ENCODE results near the gene FMN1. TPM values are rescaled to one million over a fixed set of nuclear protein-coding genes. Genes with fewer than 3 reads are reported as not detected.

The FMN1 gene
- total and polyA plus RNA-seq, 2 of the 8 experiments (the other 6 are each of a cell fraction or from before 2014, with no cell fraction given), result 0.27 to 3.7 TPM

DNA sequence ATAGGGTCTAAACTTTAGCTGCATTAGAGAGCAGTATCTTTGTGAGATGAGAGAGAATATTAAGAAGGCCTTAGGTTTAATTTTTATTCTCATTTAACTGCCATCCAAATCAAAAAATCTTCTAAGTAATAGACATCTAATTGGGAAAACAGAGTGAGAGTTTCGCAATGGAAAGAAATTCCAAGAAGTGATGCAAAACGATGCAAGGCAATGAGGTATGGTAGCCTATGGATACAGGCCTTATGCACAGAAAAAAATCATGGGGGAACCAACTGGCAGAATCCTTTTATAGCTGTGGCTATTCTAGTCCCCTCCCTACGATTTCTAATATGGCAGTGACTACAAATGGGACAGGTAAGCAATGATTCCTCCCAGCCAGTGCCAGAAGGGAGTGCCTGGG, 250.8 kb downstream of the FMN1 start:
- Histone ChIP-seq H2BK5ac (ENCODE audit: low read depth, low read length) (no peak overlapping the region), H3K4me2 (ENCODE audit: insufficient read depth in 1 of 2, low read depth in 2 of 2, low read length in 2 of 2) (no peak overlapping the region), H3K4me1 (replicated peaks in 1 of 4; ENCODE audit: control insufficient read depth in 3 of 4, insufficient read depth in 4 of 4, low read length in 3 of 4) (no peaks in the 10 kb centered on the region), H4K8ac (ENCODE audit: extremely low read depth, insufficient read depth, low read length) (no peak overlapping the region), H3K4ac (replicated peaks; ENCODE audit: insufficient read length, low read depth, low read length) (no peak overlapping the region), H3K27ac (ENCODE audit: low read depth, low read length) (no peak overlapping the region), H3K23me2 (ENCODE audit: low read depth, low read length) (no peaks in the 10 kb centered on the region), H3K23ac (ENCODE audit: insufficient read length) (no peak overlapping the region), H2AFZ (ENCODE audit: low read length) (no peak overlapping the region), H3K9ac (replicated peaks in 1 of 4; ENCODE audit: extremely low read depth in 1 of 4, low read depth in 3 of 4, low read length in 3 of 4) (no peak overlapping the region), H2BK120ac (replicated peaks; ENCODE audit: low read depth, low read length) (no peak overlapping the region), H3K18ac (ENCODE audit: extremely low read depth, low read length) (no peak overlapping the region), H2BK20ac (ENCODE audit: low read length) (no peak overlapping the region), H2BK12ac (ENCODE audit: low read depth, low read length) (no peak overlapping the region), H2AK5ac (ENCODE audit: low read depth, low read length) (no peak overlapping the region), H3K9me3 (ENCODE audit: insufficient read depth in 2 of 2, low read depth in 1 of 2, low read length in 1 of 2) (no peaks in the 10 kb centered on the region), H3K79me2 (ENCODE audit: control insufficient read depth in 1 of 2, insufficient read depth in 2 of 2, low read length in 2 of 2) (no peaks in the 10 kb centered on the region), H3K27me3 (replicated peaks in 1 of 4; ENCODE audit: control insufficient read depth in 3 of 4, extremely low read depth in 1 of 4, insufficient read depth in 3 of 4, low read length in 3 of 4) (no peaks in the 10 kb centered on the region), H3K56ac (replicated peaks; ENCODE audit: insufficient read length, low read depth, low read length) (no peak overlapping the region), H2BK15ac (ENCODE audit: low read length) (no peak overlapping the region), H3K14ac (ENCODE audit: insufficient read length) (no peak overlapping the region), H3K79me1 (ENCODE audit: low read depth, low read length) (no peaks in the 10 kb centered on the region), H4K91ac (replicated peaks; ENCODE audit: insufficient read length, low read length) (no peak overlapping the region), H3K36me3 (ENCODE audit: control insufficient read depth in 2 of 4, insufficient read depth in 4 of 4, low read length in 3 of 4) (no peaks in the 10 kb centered on the region), H4K20me1 (replicated peaks in 1 of 2; ENCODE audit: control insufficient read depth in 1 of 2, insufficient read depth in 2 of 2, low read length in 2 of 2) (no peaks in the 10 kb centered on the region), H4K5ac (ENCODE audit: insufficient read length, low read depth, low read length) (no peak overlapping the region), H3K4me3 (ENCODE audit: extremely low read depth in 1 of 4, insufficient read depth in 2 of 4, low read depth in 3 of 4, low read length in 4 of 4) (no peak overlapping the region)
- WGBS, 2 experiments (ENCODE audit: extremely low coverage in 1 of 2, insufficient coverage in 1 of 2, insufficient read length in 1 of 2, insufficient replicate concordance in 2 of 2, low coverage in 1 of 2, low lambda C conversion rate in 2 of 2, missing lambda C conversion rate in 1 of 2), result 87% methylated on average over 3 of the region's 3 CpGs; no CpG with 5 or more reads in 1 of the 2 experiments
- FAIRE-seq (no peak), DNase-seq (ENCODE audit: low read depth in 1 of 2, low spot score in 2 of 2) (no peak)
- ChIA-PET POLR2A (ENCODE audit: partially characterized antibody) (no interaction called here), CTCF (ENCODE audit: partially characterized antibody) (interaction anchor here (0.7 to 4.3 kb wide), 4 partner anchors 8 to 52 kb away, joined by 3 to 24 read pairs (median 4); no protein-coding TSS in a partner anchor)
- TF ChIP-seq BACH1 (IDR thresholded peaks at IDR 0.05; ENCODE audit: low read length), result no peak
- no peak for TF ChIP-seq BRCA1 (IDR thresholded peaks at IDR 0.05; ENCODE audit: low read depth, low read length)
- TF ChIP-seq EZH2 (IDR thresholded peaks at IDR 0.05; ENCODE audit: low read depth, low read length, severe bottlenecking), result no peak
- TF ChIP-seq TBP (IDR thresholded peaks at IDR 0.05; ENCODE audit: low read depth, low read length), result no peak
- no peak for TF ChIP-seq CEBPB (IDR thresholded peaks at IDR 0.05; ENCODE audit: low read depth, low read length)
- TF ChIP-seq KDM1A (IDR thresholded peaks at IDR 0.05; ENCODE audit: borderline replicate concordance, low read length), result no peak
- TF ChIP-seq SP4 (IDR thresholded peaks at IDR 0.05; ENCODE audit: low read length), result no peak
